NOMO-1 treated with DMSO at 0.1 percent for 48 hours (cell line): ENCODE measurements around the gene KCNIP4.

Experiments used
- DNase-seq: peaks from one replicate; lab custom pipeline; 2025; ENCODE audit not compliant: unreplicated experiment; lab: John Stamatoyannopoulos, UW

Gene KCNIP4

GRCh38 chr4:21209860-21210259, 738.7 kb downstream of the KCNIP4 start:
- DNase-seq, result no peak

GRCh38 chr4:21205821-21206531, 742.6 kb downstream of the KCNIP4 start:
- DNase-seq, result no peak

- no peak for DNase-seq
Measured at GRCh38 chr4:21203416-21203815, 745.2 kb downstream of the KCNIP4 start.

GRCh38 chr4:21202959-21203358, 745.6 kb downstream of the KCNIP4 start:
- no peak for DNase-seq

- DNase-seq, result no peak
Measured at GRCh38 chr4:21198683-21199082, 749.9 kb downstream of the KCNIP4 start.

- DNase-seq, result no peak
Measured at GRCh38 chr4:21195682-21196081, 752.9 kb downstream of the KCNIP4 start.

GRCh38 chr4:21192367-21192766, 756.2 kb downstream of the KCNIP4 start:
- DNase-seq, result no peak

- DNase-seq, result no peak
Measured at GRCh38 chr4:21191317-21191716, 757.3 kb downstream of the KCNIP4 start.

GRCh38 chr4:21184788-21185187, 763.8 kb downstream of the KCNIP4 start:
- no peak for DNase-seq

GRCh38 chr4:21181716-21182115, 766.9 kb downstream of the KCNIP4 start:
- DNase-seq, result no peak

GRCh38 chr4:21177871-21178270, 770.7 kb downstream of the KCNIP4 start:
- no peak for DNase-seq

- no peak for DNase-seq
Measured at GRCh38 chr4:21177092-21177491, 771.5 kb downstream of the KCNIP4 start.

- no peak for DNase-seq
Measured at GRCh38 chr4:21167711-21168110, 780.9 kb downstream of the KCNIP4 start.

- no peak for DNase-seq
Measured at GRCh38 chr4:21155367-21155766, 793.2 kb downstream of the KCNIP4 start.

GRCh38 chr4:21139327-21139726, 809.2 kb downstream of the KCNIP4 start:
- no peak for DNase-seq

- no peak for DNase-seq
Measured at GRCh38 chr4:21136051-21136630, 812.4 kb downstream of the KCNIP4 start.

- peak; percentile 35 for DNase-seq
Measured at GRCh38 chr4:21134994-21135393, 813.6 kb downstream of the KCNIP4 start.

- no peak for DNase-seq
Measured at GRCh38 chr4:21130606-21131005, 818.0 kb downstream of the KCNIP4 start.

- DNase-seq, result no peak
Measured at GRCh38 chr4:21126014-21126512, 822.5 kb downstream of the KCNIP4 start.

GRCh38 chr4:21118301-21118700, 830.3 kb downstream of the KCNIP4 start:
- DNase-seq, result no peak

GRCh38 chr4:21117541-21118180, 830.9 kb downstream of the KCNIP4 start:
- DNase-seq, result no peak
